Spleen (tissue), 11 donors: ENCODE data around the gene TAOK3. TPM values are rescaled to one million over a fixed set of nuclear protein-coding genes. Genes with fewer than 3 reads are reported as not detected.

ENCODE experiments used
- DNase-seq: peaks from one replicate; pipeline ENCODE4 v3.0.0-alpha.2; 2020
- H3K27ac ChIP-seq, 8 donors: fragments of 200-600 bp; sonication (generic) in 7 of 8; 1 replicate in 4 of 8; 2 replicates in 4 of 8; pipeline versions ENCODE4 v1.5.0 to v1.8.0; 2016 to 2021; ENCODE audit warnings: inconsistent platforms in 4 of 8, mild to moderate bottlenecking in 4 of 8, moderate library complexity in 1 of 8
- H3K27me3 ChIP-seq, 7 donors: fragments of 200-600 bp; sonication (generic) in 6 of 7; replicated peaks in 1 of 7; 1 replicate in 4 of 7; 2 replicates in 3 of 7; pipeline versions ENCODE4 v1.5.0 to v1.8.0; 2016 to 2021; ENCODE audit warnings: inconsistent platforms in 3 of 7, mild to moderate bottlenecking in 1 of 7
- H3K36me3 ChIP-seq, 6 donors: fragments of 200-600 bp; sonication (generic) in 5 of 6; 1 replicate in 4 of 6; 2 replicates in 2 of 6; pipeline versions ENCODE4 v1.5.0 to v1.8.0; 2016 to 2021; ENCODE audit warnings: inconsistent platforms in 2 of 6
- H3K4me1 ChIP-seq, 6 donors: fragments of 200-600 bp; sonication (generic) in 5 of 6; 1 replicate in 3 of 6; 2 replicates in 3 of 6; pipeline versions ENCODE4 v1.5.0 to v1.8.0; 2016 to 2021; ENCODE audit warnings: inconsistent platforms in 3 of 6
- H3K4me3 ChIP-seq, 8 donors: fragments of 200-600 bp; sonication (generic) in 7 of 8; 1 replicate in 4 of 8; 2 replicates in 4 of 8; pipeline versions ENCODE4 v1.5.0 to v1.8.0; 2016 to 2021; ENCODE audit warnings: inconsistent platforms in 4 of 8, mild to moderate bottlenecking in 4 of 8, moderate library complexity in 2 of 8
- H3K9me3 ChIP-seq, 8 donors: fragments of 200-600 bp; sonication (generic) in 7 of 8; 1 replicate in 4 of 8; 2 replicates in 4 of 8; pipeline versions ENCODE4 v1.5.0 to v1.8.0; 2016 to 2021; ENCODE audit warnings: inconsistent platforms in 4 of 8
- CTCF ChIP-seq, 11 experiments: fragments of 200-600 bp in 7 of 11; fragments of 450-650 bp in 4 of 11; sonication (generic) in 4 of 11; IDR thresholded peaks in 8 of 11; conservative IDR thresholded peaks in 3 of 11; 1 replicate in 7 of 11; 2 replicates in 4 of 11; pipeline versions ENCODE4 v1.4.0 to v1.8.0; 2016 to 2021; ENCODE audit warnings: antibody characterized with exemption in 11 of 11, inconsistent platforms in 4 of 11, mild to moderate bottlenecking in 1 of 11
- POLR2A ChIP-seq, 3 donors: fragments of 450-650 bp; IDR thresholded peaks; one replicate each; pipeline ENCODE4 v1.5.1; 2017; ENCODE audit warnings: antibody characterized with exemption in 3 of 3, mild to moderate bottlenecking in 1 of 3
- POLR2AphosphoS5 ChIP-seq, 3 donors: sonication (generic); formaldehyde crosslinking; IDR thresholded peaks; one replicate each; pipeline ENCODE4 v1.5.1; 2017; ENCODE audit warnings: antibody characterized with exemption in 3 of 3
- WGBS, 5 donors: extraction: QIAGEN DNeasy Blood & Tissue Kit in 3 of 5; methylation state at CpG; one replicate each; pipeline versions ENCODE4 v1.1.5 to v1.1.7; 2013 to 2018; 5-methylcytosine and 5-hydroxymethylcytosine counted together
- intact Hi-C: fragments of 100-400 bp; cut with DNase I; formaldehyde crosslinking; loops from one replicate; pipeline ENCODE4 v1.15.0; 2023; ENCODE audit warnings: low total_unique reads
- polyA plus RNA-seq, 3 donors: library from polyadenylated mRNA; stranded (reverse); fragments of 200-250 nt; gene quantifications; one replicate each; pipeline ENCODE4 v1.2.1, GENCODE V29; 2013
- total RNA-seq, 7 donors: library from RNA; depleted of rRNA in 3 of 7; stranded (reverse); fragments of >200 nt in 3 of 7; fragmentation: NEBNext Ultra II Directional in 4 of 7; extraction: Animal tissue kit (Norgen Biotek cat#: 25700) in 4 of 7; gene quantifications; one replicate each; pipeline versions ENCODE4 v1.1.0 to v1.2.1, GENCODE V29; 2016 to 2021
- donor health status: healthy with polysubstance abuse.
- donor health status: DM: no; HTN: no; CAD: no; lungs with moderate emphysema.
- donor health status: DM: no; HTN: no; CAD: no.
- donor health status: Bipolar disorder and iron deficiency.
- donor health status: healthy.
- donor health status: DM: no; HTN: no; CAD: no.
- donor health status: DM: yes; HTN: yes; CAD: no.

The TAOK3 gene
- total and polyA plus RNA-seq, 10 donors = 12.7 to 80.8 (median 56.5) TPM

DNA sequence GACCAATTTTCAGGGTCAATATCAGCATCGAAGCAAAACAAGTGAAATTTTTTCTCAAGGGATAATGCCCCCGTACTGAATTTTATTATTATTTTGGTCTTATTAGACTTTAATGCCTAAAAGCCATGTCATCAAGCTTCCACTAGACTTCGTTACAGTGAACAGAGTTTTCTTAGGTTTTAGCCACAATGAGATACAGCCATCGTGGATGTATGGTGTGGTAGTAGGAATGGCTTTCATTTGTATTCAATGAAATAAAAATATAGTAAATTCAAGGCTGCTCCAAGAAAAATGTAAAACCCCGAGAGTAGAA lies 11.7 kb downstream of the TAOK3 start:
- 89 to 92% (median 92%) methylated on average over 5 of the region's 5 CpGs for WGBS, 5 donors
- H3K4me3 ChIP-seq = no peak overlapping the region
- no peaks in the 10 kb centered on the region for H3K36me3 ChIP-seq
- intact Hi-C loops = no loop called here
- DNase-seq = no peak
- TF ChIP-seq POLR2AphosphoS5 (IDR thresholded peaks at IDR 0.05) = no peak
- TF ChIP-seq POLR2A (IDR thresholded peaks at IDR 0.05) = no peak
- TF ChIP-seq CTCF (IDR thresholded peaks at IDR 0.05 in 8 of 11, conservative IDR thresholded peaks at IDR 0.05 in 3 of 11) = no peak
- H3K27ac ChIP-seq = peak overlapping the region in 2 of 8 donors; percentile 37 to 87
- peaks cover 5 to 92% (median 39%) of the 10 kb centered on the region in 6 donors for H3K4me1 ChIP-seq
- no peaks in the 10 kb centered on the region for H3K27me3 ChIP-seq
- no peaks in the 10 kb centered on the region for H3K9me3 ChIP-seq

DNA sequence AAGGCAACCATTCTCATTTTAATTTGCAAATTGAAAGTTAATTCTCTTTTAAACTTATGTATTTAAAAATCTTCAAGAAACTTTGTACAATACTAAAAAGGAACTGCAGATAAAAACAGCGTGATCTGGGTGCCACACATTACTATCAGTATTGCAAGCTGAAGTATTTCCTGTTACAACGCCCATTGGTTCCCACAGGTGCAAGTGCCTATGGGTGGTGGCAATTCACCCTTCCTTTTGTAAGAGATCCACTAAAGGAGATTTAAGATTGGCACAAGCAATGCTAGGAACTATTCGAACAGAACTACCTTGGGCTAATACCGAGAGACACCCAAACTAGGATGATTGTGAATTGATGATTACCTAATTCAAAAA lies 13.2 kb downstream of the TAOK3 start:
- intact Hi-C loops = no loop called here

DNA sequence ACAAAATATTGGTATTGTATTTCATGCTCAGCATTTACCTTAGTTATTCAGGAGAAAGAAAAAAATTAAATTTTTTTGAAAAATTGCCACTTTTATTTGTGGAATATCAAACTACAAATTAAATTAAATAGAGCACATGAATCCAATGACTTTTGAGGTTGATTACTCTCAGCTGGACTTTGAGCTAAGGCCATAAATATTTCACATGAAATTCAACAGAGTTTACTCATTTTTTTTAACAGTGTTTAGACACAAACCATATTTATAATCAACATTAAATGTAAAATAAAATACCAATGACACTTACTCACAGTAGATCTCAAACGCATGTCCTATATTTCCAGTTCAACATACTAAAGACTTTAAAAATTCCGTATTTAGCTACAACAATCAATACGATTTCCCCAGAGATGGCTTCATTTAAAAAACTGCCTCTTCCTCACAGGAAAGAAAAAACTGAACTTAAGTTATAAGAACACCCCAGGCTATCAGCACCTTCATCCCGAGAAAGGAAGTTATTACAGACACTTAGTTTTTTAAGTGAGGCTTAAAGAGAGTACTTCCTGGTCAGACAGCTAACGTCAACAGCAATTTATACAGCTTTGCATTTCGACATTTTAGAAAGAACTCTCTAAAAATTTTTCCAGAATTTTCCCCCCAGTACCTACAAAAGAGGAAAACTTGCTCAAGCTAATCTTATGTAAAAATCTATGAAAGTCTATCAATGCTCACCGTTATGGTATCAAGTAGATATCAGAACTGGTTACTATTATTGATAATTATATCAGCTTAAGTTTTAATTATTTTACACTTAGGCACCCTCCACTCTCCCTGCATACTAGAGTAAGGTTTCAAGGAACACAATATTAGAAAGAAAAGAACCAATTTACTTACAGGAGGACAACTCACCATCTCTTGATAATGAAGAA lies 13.8 kb downstream of the TAOK3 start:
- intact Hi-C loops = no loop called here
- H3K4me1 ChIP-seq = peaks cover 5 to 91% (median 47%) of the 10 kb centered on the region in 6 donors
- no peaks in the 10 kb centered on the region for H3K27me3 ChIP-seq
- peak overlapping the region in 7 of 8 donors; percentile 55 to 89 (median 86) for H3K27ac ChIP-seq
- peaks cover 0 to 7% (median 3%) of the 10 kb centered on the region in 6 donors for H3K36me3 ChIP-seq
- peak overlapping the region; percentile 3 to 67 (median 36) for H3K4me3 ChIP-seq
- WGBS, 5 donors = 7 to 17% (median 7%) methylated on average over 7 of the region's 7 CpGs
- H3K9me3 ChIP-seq = peaks cover 0 to 8% (median 6%) of the 10 kb centered on the region in 8 donors
- TF ChIP-seq CTCF (IDR thresholded peaks at IDR 0.05 in 8 of 11, conservative IDR thresholded peaks at IDR 0.05 in 3 of 11) (no peak), POLR2AphosphoS5 (IDR thresholded peaks at IDR 0.05) (no peak), POLR2A (IDR thresholded peaks at IDR 0.05) (no peak)
- no peak for DNase-seq

More for the DNA sequence above, 13.2 kb downstream of the TAOK3 start:
- Histone ChIP-seq H3K36me3 (peaks cover 0 to 3% (median under 1%) of the 10 kb centered on the region in 6 donors), H3K9me3 (peaks cover 0 to 4% (median 2%) of the 10 kb centered on the region in 8 donors), H3K4me3 (peak overlapping the region; percentile 3 to 67 (median 36)), H3K27me3 (no peaks in the 10 kb centered on the region), H3K27ac (peak overlapping the region in 7 of 8 donors; percentile 55 to 89 (median 86)), H3K4me1 (peaks cover 5 to 97% (median 47%) of the 10 kb centered on the region in 6 donors)
- TF ChIP-seq POLR2AphosphoS5 (IDR thresholded peaks at IDR 0.05) (peak in 1 of 3 donors; percentile 29), POLR2A (IDR thresholded peaks at IDR 0.05) (no peak)
- no peak for DNase-seq
- 28 to 44% (median 31%) methylated on average over 4 of the region's 4 CpGs for WGBS, 5 donors

GRCh38 chr12:118358008-118358359 lies 14.7 kb downstream of the TAOK3 start:
- Histone ChIP-seq H3K9me3 (peaks cover 0 to 8% (median 6%) of the 10 kb centered on the region in 8 donors), H3K4me1 (peaks cover 5 to 89% (median 49%) of the 10 kb centered on the region in 6 donors), H3K4me3 (peak overlapping the region in 4 of 8 donors; percentile 38 to 67 (median 40)), H3K27ac (peak overlapping the region in 7 of 8 donors; percentile 55 to 89 (median 86)), H3K36me3 (peaks cover 0 to 10% (median 3%) of the 10 kb centered on the region in 6 donors), H3K27me3 (no peaks in the 10 kb centered on the region)
- WGBS, 5 donors = 53 to 66% (median 56%) methylated on average over 1 of the region's 1 CpG
- TF ChIP-seq POLR2AphosphoS5 (IDR thresholded peaks at IDR 0.05) = no peak
- TF ChIP-seq POLR2A (IDR thresholded peaks at IDR 0.05) = no peak
- TF ChIP-seq CTCF (IDR thresholded peaks at IDR 0.05 in 8 of 11, conservative IDR thresholded peaks at IDR 0.05 in 3 of 11) = no peak
- intact Hi-C loops = no loop called here
- no peak for DNase-seq
